COLO668 (cell line): ENCODE results near the gene THAP4.

Experiments used
- DNase-seq: peaks from one replicate; lab custom pipeline; 2025; ENCODE audit not compliant: unreplicated experiment; lab: John Stamatoyannopoulos, UW

Gene THAP4

GRCh38 chr2:241637018-241637794 is at the start of gene THAP4, which contains the start of gene ATG4B:
Gene THAP4 (minus strand): TSS chr2:241637158. CDS start chr2:241637017, 141 bp downstream.
Gene ATG4B (plus strand): TSS chr2:241637693. CDS start chr2:241637715, 22 bp downstream.
- DNase-seq, result peak; percentile 93

DNA sequence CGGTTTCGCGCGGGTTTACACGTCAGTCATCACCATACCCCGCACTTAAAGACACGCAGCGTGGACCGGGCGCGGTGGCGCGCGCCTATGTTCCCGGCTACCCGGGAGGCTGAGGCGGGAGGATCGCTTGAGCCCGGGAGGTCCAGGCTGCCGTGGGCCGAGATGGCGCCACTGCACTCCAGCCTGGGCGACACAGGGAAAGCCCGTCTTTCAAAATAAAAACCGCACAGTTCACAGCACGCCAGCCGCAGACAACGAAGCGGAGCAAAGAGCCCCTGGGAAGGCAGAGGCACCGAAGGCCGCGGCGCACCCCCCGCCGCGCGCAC is 49.3 kb upstream of the THAP4 start:
- peak; percentile 33 for DNase-seq

GRCh38 chr2:241680827-241681599 is 44.1 kb upstream of the THAP4 start:
- no peak for DNase-seq

DNA sequence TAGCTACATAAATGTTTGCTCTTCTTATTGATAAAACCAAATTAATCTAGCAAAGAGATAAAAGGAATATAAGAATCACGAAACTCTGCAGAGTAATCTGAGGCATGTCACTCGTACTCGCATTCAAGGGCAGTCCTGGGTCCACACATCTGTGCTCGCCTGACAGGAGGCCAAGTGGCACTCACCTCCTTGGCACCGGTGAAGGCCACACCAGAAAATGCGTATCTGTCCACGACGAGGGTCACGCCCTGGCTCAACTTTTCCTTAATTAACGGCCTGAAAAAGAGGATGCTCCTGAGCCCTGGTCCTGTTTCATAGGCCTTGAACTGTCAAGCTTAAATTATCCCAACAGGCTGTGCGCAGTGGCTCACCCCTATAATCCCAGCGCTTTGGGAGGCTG is 43.1 kb upstream of the THAP4 start:
- DNase-seq, result no peak

GRCh38 chr2:241678784-241679540 is 42.0 kb upstream of the THAP4 start:
- DNase-seq, result no peak

- no peak for DNase-seq
Measured at GRCh38 chr2:241678307-241678706, 41.3 kb upstream of the THAP4 start.

- no peak for DNase-seq
Measured at GRCh38 chr2:241677392-241677791, 40.4 kb upstream of the THAP4 start.

DNA sequence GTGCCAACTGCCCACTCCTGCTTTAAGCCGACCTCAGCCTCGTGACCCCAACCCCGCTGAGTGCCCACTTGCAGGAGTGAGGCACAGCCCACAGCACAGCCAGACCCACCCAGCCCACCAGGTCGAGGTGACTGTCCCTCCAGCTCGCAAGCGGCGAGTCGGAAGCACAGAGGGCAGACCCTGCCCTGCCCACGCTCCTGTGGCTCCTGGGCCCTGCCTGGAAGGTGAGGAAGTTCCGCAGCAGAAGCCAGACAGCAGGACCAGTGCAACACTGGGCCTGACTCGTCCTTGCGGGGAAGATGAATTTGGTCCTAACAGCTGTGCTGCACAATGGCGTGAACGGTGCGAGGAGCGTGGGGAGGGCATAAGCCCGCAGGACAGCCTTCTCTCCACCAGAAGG is 39.7 kb upstream of the THAP4 start:
- DNase-seq, result no peak

DNA sequence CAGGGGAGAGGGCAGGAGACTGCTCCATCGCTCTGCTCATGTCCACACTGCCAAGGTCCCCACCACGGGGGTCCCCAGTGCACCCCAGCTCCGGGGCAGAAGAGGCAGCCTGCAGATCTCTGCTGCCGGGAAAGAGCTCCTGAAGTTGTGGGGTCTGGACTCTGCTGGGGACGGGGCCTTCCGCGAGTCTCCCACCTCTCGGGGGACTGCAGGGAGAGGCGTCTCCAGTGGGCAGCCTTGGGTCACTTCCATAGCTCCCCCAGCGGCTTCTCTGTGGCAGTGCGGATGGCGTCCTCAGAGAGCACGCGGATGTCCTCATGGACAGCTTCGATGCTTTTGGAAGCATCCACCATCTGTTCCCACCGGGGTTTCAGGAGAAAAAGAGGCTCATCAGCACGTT is 38.9 kb upstream of the THAP4 start:
- DNase-seq, result no peak

- DNase-seq, result no peak
Measured at GRCh38 chr2:241673797-241674725, 37.1 kb upstream of the THAP4 start.

DNA sequence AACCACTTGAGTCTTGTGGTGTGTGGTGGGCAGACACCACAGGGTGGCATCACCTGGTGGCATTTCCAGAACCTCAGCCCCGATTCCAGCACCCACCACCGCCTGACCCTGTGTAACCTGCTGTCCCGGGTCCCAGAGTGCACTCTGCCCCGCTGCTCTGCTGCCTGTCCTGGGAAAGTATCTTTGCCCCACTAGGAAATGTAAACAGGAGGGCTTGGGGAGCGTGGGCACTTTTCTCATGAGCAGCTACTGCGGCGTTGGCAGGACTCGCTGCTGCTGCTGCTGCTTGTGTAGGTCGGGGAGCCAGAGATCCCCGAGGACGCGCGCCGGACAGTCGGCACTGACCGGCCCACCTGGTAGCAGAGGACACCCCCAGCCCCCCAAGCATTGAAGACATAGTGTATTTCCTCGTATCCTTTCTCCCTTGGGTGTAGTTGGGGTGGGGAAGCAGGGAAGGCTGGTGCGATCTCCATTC is 36.3 kb upstream of the THAP4 start:
- DNase-seq, result no peak

DNA sequence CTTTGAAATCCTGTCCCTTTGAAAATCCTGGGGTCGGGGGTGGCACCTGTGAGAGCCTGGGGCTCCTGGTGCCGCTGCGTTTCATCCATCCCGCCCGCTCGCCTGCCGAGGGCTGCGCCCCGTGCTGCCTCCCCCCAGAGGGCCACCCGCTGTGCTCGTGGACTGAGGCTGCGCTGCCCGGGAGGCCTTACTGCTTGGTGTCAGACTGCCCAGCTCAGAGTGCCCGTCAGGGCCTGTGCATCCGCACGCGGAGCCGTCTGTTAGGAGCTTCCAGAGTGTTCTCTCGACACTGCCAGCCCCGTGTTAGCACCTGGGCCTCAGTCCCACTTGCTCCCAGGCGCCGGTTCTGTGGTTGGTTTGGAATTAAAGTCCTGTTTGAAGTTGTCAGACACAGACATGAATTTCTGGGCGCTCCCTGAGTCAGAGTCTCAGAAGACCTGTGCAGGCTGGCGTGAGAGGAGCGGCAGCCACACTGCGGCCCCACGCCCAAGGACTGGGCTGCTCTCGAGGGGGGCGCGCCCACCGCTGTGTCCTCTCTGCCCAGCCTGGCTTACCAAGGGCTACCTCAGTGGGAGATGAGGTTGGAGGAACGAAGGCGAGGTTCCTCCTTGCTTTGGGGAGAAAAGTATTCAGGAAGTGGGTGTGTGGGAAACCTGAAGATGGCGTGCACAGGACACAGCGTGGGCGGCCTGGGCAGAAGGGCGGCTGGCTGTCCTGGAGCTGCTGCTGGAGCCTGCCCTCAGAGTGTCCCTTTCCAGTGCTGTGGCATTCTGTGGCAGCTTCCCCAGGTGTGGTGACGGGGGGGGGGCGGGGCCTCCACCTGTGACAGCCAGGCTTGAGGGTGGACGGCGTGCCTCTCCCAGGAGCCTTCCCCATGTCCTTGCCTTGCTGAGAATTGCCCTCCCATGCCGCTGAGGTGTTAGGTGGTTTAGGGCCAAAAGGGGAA is 35.6 kb upstream of the THAP4 start:
- no peak for DNase-seq

DNA sequence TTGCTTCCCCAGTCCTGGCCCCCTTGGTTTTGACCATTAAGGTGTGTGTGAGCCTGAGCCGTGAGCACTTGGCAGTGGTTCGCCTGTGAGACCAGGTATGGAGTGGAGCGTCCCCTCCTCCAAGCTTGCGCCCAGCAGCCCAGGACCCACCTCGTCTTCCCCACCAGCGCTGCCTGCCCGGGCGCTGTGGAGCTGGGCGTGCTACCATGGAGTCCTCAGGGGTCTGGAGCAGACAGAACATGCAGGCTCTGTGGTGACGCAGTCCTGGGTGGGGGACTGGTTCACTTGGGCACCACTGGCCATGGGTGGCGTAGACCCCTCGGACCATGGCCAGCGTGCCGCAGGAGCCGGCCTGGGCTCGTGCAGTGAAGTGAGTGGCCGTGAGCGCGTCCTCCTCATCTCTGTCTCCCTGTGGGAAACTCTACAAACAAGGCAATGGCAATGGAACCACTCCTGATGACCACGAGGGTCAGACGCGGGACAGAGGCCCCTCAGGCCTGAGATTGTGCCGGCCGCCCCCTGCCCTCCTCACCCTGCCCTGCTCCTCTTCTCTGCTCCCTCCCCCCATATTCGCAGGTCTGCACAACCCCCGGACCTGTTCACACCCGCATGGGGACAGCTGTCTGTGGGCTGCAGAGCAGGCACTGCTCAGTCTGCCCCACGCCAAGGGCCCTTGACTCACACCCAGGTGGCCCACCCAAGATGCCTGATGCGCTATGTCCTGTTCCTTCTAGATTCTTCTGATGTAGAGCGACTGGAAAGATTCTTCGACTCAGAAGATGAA is 34.7 kb upstream of the THAP4 start:
- DNase-seq, result no peak

GRCh38 chr2:241670333-241671110 is 33.6 kb upstream of the THAP4 start:
- DNase-seq, result no peak

GRCh38 chr2:241668839-241669238 is 31.9 kb upstream of the THAP4 start:
- DNase-seq, result no peak

DNA sequence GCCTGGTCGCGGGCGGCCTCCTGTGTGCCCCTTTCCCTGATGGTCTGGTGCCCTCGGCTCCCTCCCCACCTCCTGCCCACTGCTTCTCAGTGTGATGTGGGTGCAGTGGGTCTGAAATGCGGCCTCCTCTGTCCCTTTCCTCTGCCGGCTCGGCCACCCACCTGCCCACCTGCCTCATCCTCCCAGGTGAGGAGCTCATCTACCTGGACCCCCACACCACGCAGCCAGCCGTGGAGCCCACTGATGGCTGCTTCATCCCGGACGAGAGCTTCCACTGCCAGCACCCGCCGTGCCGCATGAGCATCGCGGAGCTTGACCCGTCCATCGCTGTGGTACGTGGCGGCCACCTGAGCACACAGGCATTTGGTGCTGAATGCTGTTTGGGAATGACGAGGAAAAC is 31.4 kb upstream of the THAP4 start:
- no peak for DNase-seq

GRCh38 chr2:241666627-241667400 is 29.9 kb upstream of the THAP4 start:
- DNase-seq, result no peak
